OCI-LY1 (cell line): ENCODE measurements around the gene FGF22.

Experiments
- EZH2 ChIP-seq: fragments of 200-600 bp; sonication (generic), shearing (Covaris generic); IDR thresholded peaks from 2 replicates; pipeline ENCODE4 v1.8.0; 2017; ENCODE audit warnings: borderline replicate concordance, mixed run types, mild to moderate bottlenecking, antibody characterized with exemption, low read length, moderate library complexity, mixed read lengths
- TF ChIP-seq, protein P1 (sequence below): fragments of 200-600 bp; sonication (generic), shearing (Covaris generic); IDR thresholded peaks from 2 replicates; pipeline ENCODE4 v1.5.1; 2017; ENCODE audit warnings: mild to moderate bottlenecking, antibody characterized with exemption, low read length, moderate library complexity, mixed read lengths

DNA sequence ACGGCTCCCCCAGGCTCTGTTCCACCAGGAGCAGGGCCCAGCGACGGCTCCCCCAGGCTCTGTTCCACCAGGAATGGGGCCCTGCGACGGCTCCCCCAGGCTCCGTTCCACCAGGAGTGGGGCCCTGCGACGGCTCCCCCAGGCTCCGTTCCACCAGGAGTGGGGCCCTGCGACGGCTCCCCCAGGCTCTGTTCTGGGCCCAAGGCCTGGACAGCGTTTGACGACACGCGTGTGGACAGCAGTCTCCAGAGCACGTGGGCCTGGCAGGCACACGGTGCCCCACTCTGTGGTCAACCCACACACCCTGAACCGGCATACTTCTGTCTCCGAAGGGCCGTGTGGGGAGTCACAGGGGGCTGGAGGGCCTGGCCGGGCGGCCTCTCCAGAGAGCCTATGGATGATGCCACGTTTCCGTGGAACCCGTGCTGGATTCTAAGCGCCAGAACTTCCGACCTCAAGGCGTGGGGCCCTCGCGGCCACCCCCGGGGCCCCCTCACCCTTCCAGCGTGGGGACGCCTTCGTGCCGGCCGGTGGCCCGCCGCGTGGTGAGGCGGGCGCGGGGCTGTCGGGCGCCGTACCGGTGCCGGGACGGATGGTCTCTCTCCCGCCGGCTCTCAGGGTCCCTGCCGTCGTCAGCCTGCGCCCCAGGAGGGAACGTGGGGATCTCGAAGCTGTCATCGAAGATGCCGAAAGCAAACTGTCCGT is 11.6 kb downstream of the FGF22 start:
- TF ChIP-seq, protein P1, sequence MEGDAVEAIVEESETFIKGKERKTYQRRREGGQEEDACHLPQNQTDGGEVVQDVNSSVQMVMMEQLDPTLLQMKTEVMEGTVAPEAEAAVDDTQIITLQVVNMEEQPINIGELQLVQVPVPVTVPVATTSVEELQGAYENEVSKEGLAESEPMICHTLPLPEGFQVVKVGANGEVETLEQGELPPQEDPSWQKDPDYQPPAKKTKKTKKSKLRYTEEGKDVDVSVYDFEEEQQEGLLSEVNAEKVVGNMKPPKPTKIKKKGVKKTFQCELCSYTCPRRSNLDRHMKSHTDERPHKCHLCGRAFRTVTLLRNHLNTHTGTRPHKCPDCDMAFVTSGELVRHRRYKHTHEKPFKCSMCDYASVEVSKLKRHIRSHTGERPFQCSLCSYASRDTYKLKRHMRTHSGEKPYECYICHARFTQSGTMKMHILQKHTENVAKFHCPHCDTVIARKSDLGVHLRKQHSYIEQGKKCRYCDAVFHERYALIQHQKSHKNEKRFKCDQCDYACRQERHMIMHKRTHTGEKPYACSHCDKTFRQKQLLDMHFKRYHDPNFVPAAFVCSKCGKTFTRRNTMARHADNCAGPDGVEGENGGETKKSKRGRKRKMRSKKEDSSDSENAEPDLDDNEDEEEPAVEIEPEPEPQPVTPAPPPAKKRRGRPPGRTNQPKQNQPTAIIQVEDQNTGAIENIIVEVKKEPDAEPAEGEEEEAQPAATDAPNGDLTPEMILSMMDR = no peak
- no peak for TF ChIP-seq EZH2
